ENCODE measurements around the gene ENDOD1. TPM values are rescaled to one million over a fixed set of nuclear protein-coding genes. Genes with fewer than 3 reads are reported as not detected.
"Not testable (repeated sequence)": the region's sequence is repeated elsewhere in the genome, so short reads cannot be mapped to it uniquely, and the experiment has no call there.

The ENDOD1 gene, protein sequence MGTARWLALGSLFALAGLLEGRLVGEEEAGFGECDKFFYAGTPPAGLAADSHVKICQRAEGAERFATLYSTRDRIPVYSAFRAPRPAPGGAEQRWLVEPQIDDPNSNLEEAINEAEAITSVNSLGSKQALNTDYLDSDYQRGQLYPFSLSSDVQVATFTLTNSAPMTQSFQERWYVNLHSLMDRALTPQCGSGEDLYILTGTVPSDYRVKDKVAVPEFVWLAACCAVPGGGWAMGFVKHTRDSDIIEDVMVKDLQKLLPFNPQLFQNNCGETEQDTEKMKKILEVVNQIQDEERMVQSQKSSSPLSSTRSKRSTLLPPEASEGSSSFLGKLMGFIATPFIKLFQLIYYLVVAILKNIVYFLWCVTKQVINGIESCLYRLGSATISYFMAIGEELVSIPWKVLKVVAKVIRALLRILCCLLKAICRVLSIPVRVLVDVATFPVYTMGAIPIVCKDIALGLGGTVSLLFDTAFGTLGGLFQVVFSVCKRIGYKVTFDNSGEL
- 39.7 TPM for total RNA-seq

DNA sequence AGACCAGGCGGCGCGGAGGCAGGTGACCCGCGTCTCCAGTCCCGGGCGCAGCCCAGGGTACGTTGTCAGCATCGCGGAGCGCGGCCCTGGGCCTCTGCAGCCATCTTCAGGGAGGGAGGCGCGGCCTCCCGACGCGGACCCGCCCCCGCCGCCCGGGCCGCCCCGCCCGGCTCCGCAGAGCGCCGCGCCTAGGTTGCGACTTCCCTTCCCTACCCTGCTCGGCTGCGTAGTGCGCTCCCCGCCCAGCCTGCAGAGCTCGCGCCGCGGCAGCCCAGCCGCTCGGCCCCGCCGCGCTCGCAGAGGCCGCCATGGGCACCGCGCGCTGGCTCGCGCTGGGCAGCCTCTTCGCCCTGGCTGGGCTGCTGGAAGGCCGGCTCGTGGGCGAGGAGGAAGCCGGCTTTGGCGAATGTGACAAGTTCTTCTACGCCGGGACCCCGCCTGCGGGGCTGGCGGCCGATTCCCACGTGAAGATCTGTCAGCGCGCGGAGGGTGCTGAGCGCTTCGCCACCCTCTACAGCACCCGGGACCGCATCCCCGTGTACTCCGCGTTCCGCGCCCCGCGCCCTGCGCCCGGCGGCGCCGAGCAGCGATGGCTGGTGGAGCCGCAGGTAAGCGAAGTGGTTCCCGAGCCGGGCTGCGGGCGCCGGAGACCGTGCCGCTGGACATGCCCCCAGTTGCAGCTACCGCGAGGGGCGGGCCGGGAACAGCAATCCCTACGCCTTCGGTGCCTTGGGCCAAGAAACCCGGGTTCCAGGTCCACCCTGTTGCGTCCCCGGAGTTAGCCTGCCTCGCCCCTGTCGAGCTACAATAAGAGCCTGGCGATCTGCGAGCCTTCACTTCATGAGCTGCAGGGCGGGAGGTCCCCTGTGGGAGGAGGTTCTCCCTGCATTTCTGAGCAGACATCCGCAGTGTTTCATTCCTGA, at the start of gene ENDOD1:
Gene ENDOD1, plus strand, starts transcription at position 227 of the 923 bp plus-strand sequence. Its CDS starts 82 bp downstream, at position 309.
- DNase-seq, result peak; percentile 81

- DNase-seq, result no peak
These were observed 47.4 kb upstream of the ENDOD1 start for GRCh38 chr11:95042239-95042638.

GRCh38 chr11:95042906-95043305, 46.7 kb upstream of the ENDOD1 start:
- no peak for DNase-seq

- DNase-seq, result no peak
These were observed 45.6 kb upstream of the ENDOD1 start for GRCh38 chr11:95044010-95044409.

DNA sequence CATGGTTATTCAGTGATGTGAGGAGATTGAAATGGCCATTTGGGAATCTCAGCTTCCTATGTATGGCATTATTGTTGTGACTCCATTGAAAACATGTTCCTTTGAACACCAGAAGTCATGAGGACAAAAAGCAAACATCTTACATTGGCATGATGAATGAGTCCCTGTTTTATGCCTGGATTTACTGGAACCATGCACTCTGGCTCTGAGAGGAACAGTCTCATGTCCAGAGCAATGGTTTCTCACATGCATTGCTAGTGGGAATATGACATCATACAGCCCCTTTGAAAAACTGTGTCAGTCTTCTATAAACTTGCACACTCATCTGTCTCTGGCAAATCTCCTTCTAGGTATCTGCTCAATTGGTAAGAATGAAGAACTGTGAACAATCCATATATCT, 43.8 kb upstream of the ENDOD1 start:
- peak; percentile 7 for DNase-seq

GRCh38 chr11:95049122-95049521, 40.5 kb upstream of the ENDOD1 start, which contains the start of gene KDM4F:
TSS of gene KDM4F (plus strand) at chr11:95049422.
- not testable (repeated sequence) for DNase-seq

GRCh38 chr11:95050595-95051202, 38.9 kb upstream of the ENDOD1 start:
- no peak for DNase-seq

- DNase-seq, result no peak
These were observed 35.3 kb upstream of the ENDOD1 start for GRCh38 chr11:95054356-95054755.

- DNase-seq, result no peak
These were observed 34.3 kb upstream of the ENDOD1 start for GRCh38 chr11:95055283-95055897.

DNA sequence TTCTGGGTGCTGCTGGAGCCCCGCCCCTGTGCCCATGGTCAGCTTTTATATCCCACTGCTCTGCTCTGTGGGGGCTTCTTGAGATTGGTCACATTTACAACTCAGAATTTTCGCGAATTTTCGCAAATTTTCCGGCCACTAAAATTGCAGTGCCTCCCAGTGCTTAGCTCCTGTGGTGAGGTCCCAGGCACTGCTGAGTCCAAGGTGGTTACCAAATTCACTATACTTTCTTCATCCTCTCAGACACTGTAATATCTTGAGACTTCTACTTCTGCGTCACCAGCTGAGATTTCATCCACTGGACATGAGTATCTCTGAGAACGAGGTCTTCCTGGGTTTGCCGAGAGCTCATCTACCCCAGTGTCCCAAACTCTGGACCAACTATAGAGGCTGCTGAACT, 31.7 kb upstream of the ENDOD1 start:
- no peak for DNase-seq

DNA sequence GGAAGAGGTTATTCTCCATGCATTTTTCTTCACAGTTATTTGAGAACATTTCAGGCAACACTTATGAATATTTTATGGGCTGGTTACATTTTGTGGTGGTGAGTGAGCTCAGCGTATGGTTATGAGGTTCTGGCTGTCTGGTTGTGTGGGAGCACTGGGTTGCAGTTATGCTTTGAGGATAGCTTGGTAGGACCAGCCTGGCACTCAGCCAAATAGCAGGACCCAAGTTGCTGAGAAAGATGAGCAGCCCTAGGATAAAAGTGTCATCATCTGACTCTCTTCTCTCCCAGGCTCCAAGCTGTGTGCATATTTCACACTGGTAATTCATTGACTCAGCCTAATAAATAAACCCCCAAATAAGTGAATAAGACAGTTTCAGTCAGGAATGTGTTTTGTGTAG, 31.0 kb upstream of the ENDOD1 start:
- DNase-seq, result no peak

GRCh38 chr11:95059046-95059445, 30.6 kb upstream of the ENDOD1 start:
- DNase-seq, result no peak

- DNase-seq, result no peak
These were observed 24.3 kb upstream of the ENDOD1 start for GRCh38 chr11:95065336-95065735.

DNA sequence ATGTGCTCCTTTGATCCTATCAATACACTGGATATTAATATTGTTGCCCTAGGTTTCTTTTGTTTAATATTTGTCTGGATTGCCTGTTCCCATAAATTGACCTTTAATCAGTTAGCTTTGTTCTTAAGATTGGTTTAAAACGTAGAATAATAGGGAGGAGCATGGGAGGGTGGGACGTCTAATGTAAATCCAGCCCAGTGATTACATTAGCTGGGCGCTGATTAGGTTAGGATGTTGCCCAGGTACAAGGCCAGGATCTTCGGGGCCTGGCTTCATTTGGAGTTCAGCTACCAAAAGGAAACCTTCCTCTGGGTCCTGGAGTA, 23.0 kb upstream of the ENDOD1 start, which contains the start of gene SRSF8:
Gene SRSF8, plus strand, starts transcription at position 204 of the 323 bp plus-strand sequence. CDS start 308 bp downstream, outside the sequence.
- peak; percentile 70 for DNase-seq

DNA sequence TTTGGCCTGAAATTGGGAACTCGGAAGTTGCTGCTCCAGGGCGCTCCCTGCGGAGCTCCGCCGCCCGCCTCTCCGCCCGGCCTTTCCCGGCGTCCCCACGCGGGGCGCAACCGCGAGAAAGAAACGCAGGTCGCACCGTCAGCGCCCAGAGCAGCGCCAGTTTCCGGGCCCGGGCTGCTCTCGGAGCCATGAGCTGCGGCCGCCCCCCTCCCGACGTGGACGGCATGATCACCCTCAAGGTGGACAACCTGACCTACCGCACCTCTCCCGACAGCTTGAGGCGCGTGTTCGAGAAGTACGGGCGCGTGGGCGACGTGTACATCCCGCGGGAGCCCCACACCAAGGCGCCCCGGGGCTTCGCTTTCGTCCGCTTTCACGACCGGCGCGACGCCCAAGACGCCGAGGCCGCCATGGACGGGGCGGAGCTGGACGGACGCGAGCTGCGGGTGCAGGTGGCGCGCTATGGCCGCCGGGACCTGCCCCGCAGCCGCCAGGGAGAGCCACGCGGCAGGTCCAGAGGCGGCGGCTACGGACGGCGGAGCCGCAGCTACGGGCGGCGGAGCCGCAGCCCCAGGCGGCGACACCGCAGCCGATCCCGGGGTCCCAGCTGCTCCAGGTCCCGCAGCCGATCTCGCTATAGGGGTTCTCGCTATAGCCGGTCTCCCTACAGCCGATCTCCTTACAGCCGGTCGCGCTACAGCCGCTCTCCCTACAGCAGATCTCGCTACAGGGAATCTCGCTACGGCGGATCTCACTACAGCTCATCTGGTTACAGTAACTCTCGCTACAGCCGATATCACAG, 22.4 kb upstream of the ENDOD1 start:
- DNase-seq, result peak; percentile 76

DNA sequence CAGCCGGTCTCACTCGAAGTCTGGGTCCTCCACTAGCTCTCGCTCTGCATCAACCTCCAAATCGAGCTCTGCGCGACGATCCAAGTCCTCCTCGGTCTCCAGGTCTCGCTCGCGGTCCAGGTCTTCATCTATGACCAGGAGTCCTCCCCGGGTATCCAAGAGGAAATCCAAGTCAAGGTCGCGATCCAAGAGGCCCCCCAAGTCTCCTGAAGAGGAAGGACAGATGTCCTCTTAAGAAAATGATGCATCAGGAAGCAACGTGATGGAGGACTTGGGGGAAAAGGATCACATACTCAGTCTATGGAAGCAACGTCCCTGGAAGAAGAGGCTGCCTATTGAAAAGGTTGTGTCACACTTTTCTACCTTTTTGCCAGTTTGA, 21.8 kb upstream of the ENDOD1 start:
- peak; percentile 57 for DNase-seq

GRCh38 chr11:95068549-95068948, 21.1 kb upstream of the ENDOD1 start:
- DNase-seq, result peak; percentile 90

GRCh38 chr11:95070471-95070870, 19.2 kb upstream of the ENDOD1 start:
- DNase-seq, result no peak

- DNase-seq, result no peak
These were observed 16.7 kb upstream of the ENDOD1 start for GRCh38 chr11:95072948-95073347.

- no peak for DNase-seq
These were observed 14.7 kb upstream of the ENDOD1 start for GRCh38 chr11:95074792-95075563.

Measured in skin of body (tissue), 2 donors.